GM21447 (cell line): ENCODE results near the gene BCL7B.
"Not testable (repeated sequence)": the region's sequence is repeated elsewhere in the genome, so short reads cannot be mapped to it uniquely, and the experiment has no call there.

Experiments used
- ATAC-seq: cut with Tn5 transposase; IDR thresholded peaks from one replicate; pipeline ENCODE4 v1.9.1; 2021; ENCODE audit not compliant: unreplicated experiment

The BCL7B gene

DNA sequence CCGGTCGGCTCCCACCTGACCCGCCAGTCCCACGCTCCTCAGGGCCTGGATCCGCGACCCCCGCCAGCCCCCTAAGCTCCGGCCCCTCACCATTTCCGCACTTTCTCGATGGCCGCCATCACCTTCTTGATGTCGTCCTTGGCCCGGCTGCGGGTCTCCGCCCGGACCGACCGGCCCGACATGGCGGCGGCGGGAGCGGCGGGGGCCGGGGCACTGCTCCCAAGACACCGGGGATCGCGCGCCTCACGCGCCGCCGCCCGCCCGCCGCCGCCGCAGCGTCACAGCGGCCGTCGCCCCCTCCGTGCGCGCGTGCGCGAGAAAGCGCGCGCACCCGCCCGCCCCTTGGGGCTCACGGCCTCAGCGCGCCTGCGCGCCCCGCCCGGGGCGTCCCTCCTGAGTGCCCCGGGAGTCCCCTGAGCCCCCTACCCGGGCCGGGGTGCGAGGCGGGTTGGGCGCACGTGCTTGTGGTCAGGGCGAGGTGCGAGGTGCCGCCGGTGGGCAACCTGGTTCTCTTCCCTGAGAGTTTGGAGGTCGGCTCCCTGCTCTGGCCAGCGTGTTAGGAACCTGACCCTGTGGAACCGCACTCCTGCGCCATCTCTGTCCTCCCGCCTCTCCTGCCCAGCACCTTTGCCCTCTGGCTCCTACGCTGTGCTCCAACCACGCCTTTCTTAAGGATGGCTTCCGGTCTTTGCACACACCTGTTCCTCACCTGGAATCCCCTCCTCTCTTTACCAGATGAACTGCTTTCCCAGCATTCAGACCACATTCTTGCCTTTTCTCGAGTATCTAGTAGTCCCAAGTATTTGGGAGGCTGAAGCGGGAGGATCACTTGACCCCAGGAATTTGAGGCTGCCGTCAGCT, at the start of gene BCL7B:
BCL7B (minus strand) TSS at position 294 of the 861 bp plus-strand sequence; CDS start at position 182, 112 bp downstream.
- ATAC-seq: peak; percentile 39

DNA sequence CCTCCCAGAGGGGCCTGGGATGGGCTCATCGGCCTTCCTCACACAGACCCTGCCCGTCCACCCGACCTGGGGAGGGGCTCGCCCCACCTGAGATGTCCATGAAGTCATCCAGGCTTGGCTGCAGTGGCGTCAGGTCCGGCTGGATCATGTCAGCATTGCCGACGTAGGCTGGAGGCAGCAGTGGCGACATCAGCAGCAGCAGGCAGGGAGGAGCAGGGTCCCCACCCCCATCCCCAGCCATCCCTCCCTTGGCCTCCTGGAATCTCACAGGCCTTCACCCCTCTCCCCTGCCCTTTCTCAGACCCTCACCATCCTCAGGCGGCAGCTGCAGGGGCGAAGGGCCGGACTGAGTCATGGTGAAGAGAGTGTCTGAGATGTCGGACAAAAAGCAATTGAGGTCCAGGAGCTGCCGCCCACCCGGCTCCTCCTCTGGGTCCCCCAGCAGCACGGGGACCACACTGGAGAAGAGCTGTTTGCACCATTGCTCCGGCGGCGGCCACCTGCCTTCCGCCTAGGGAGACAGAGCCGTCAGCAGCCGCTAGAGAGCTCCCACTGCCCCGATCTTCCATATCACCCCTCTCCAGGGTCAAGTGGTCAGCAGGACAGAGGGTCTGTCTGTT, 48.2 kb upstream of the BCL7B start:
- ATAC-seq: no peak

DNA sequence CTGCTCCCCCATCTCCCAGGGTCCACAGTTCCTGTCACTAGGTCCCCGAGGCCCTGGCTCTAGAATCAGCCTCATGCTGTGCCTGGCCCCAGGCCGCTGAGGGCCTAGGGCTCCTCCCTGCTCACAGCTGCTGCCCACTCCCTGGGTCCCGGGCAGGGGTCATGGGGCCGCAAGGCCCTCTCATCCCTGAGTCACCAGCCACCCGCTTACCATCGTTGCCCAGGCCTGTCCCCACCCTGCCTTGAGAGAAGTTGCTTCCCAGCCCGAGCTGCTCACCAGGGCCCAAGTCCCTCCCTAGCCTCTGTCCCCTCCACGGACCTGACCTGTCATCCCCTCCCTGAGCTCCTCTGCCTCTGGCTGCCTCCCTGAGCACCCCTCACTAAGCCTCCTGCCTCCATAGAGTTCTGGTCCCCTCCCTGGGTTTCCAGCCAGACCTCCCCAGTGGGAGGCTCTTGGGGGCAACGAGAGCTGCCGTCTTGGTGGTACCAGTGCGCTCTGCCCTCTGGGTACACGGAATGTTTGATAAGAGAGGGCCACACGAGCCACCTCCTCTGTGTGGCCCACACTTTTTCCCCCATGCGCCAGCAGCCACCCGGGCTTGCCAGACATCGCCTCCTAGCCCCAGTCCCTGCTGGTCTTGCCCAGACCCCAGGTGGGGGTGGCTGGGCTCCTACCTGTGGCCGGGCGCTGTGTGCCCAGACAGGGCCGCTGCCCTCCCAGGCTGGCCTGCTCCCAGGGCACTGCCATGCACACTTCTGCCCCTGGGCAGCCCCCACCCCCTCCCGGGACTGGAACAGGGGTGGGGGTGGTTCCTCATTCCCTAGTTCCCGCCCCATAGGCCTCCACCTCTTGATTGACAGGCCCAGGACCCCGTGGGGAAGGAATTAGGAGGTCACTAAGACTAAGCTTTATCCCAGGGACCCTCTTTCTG, 45.5 kb upstream of the BCL7B start:
- ATAC-seq: no peak

DNA sequence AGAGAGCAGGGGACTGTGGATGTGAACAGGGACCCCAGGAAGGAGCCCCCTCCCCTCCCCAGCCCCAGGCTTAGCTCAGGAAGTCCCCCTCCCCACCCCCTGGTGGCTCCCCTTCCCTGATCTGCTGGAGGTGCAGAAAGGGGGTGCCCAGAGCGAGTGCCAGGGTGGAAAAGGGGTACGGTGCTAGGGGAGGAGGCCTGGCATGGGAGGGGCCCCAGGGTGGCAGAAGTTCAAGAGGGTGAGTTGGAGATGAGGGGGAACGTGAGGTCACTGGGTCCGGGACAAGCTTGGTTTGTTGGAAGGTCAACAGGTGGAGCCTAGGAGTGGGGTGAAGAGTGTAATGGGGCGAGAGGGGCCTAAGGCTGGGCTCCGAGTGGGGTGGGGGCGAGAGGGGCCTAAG, 42.4 kb upstream of the BCL7B start:
- no peak for ATAC-seq

DNA sequence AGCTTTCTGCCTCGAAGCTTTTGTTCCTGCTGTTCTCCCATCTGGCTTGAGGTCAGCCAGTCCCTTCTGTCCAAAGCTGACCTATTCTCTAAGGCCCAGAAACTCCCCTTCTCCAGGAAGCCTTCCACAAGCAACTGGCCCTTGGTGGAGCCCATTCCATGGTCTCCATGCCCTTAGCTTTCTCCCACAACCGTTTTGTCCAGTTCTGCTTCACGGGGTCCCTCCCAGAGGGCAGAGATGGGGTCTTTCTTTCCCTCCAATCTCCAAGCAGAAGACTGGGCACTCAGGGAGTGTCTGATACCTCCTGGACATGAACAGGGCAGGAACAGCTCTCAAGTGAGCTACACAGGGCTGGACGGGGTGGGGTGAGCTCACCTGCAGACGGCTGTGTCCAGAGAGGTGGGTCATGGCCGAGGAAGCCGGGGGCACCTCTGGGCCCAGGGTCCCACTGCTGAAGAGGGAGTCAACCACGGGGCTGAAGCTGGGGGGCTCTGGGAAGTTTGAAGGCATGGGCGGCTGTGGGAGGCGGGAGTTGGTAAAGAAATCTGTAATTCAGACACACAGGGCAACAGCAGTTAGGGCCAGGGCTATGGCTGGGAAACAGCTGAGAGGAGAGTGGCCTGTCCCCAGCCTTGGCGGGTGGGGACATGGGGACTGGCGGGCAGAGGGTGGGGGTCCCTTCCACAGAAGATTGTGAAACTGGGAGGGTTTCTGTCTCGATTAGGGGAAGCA, 41.8 kb upstream of the BCL7B start:
- no peak for ATAC-seq

DNA sequence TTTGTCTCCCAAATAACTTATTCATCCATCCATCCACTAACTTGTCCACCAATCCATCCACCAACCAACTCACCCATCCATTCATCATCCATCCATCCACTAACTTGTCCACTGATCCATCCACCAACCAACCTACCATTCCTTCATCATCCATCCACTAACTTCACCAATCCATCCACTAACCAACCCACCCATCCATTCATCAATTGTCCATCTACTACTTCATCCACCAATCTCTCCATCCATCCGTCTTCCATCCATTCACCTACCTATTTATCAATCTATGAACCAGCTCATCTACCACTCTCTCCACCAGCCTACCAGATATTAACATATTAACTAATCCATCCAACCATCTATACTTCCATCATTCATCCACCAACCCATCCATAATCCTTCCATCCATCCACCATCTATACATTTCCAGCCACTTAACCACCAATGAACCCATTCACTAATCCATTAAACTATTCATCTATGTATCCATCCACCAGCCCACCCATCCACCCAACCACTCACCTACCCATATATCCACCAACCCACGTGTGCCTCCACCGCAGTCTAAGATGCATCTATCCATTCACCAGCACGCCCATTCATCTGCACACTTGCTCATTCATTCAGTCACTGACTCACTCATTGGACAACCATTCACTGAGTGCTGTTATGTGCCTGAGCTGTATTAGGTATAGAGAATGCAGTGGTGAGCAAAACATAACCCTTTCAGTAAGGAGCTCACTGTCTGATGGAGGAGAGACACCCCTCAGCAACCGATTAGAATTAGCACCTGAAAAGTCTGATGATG, 40.7 kb upstream of the BCL7B start:
- no peak for ATAC-seq

DNA sequence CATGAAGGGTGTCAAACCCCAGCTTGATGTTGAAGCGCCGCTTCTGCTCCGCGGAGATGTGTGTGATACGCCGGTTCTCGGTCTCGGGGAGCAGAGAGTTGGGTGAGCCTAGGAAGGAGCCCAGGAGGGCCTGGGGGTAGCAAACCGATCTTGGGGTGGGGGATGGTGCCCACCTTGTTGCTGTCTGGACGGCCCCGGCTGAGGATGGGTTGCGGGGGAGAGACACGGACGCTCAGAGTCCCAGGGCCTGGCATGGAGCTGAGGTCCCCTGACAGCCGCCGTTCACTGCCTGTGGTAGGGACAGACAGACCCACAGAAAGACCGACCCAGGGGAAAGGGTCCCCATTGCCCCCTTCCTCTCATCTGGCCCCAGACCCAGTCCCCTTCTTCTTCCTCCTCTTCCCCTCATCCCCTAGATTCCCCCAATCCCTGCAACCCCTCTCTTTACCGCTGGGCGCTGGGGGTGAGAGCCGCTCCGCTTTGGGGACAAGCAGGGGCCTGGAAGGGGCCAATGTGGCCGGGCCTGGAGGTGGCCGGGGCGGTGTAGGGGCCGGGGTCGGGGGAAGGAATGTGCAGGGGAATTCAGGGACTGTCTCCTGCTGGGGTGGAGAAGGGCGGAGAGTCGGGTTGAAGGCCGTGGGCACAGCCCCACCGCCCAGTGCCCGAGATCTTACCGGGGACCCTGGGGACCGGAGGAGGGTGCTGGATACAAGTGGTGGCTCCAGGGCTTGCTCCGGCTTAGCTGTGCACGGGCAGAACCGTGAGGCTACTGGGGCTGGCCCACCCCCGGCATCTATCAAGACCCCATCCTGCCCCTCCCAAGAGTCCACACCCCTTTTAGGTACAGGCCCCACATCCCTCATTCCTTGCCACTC, 38.9 kb upstream of the BCL7B start:
- no peak for ATAC-seq

DNA sequence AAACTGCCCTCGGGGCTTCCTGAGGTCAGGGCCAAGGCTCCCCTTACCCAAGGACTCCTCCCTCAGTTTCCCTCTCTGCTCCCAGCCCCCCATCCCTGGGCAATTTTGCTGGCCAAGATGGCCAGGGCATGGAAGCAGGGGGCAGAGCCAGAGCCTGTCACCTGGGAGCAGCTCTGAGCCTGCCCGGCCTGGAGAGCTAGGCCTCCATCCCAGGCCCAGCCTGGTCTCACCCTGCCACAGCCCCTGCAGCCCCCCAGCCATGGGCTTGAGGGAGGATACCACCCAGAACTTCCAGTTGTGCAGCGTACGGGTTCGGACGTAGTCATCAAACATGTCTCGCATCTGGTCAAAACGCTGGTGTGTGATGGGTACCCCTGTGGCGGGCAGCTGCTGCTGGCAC, 37.9 kb upstream of the BCL7B start:
- no peak for ATAC-seq

DNA sequence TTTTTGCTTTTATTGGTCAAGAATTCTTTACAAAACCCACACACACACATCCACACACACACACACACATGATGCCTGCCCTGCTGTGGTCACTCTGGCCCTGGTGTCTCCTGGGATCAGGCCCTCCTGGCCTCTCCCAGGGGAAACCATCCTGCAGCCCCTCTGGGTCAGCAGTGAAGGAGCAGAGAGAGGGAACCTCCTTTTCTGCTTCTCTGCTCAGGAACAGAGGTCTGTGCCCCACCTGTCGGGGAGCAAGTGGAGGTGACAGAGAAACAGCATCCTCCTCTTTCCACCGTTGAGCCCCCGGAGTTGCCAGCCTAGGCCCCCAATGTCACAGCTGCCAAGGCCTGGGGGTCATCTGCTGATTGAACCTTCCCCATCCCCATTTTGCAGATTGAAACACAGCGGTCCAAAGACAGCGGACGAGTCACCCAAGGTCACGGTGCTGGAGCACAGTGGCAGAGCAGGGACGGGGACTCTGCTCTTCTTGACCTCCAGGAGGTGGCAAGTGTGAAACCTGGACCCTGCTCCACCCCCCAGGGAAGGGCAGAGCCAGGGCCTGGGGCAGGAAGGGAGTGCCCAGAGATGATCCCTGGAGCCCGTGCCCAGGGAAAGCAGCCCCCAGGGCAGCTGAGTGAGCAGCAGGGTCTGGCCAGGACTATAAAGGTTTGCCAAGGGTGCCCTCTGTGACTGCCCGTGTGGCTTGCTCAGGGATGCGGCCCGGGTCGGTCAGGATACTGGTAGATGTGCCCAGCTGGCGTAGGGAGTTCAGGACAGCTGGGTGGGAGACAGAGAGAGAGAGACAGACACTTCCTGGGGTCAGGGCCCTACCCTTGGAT, 35.9 kb upstream of the BCL7B start:
- ATAC-seq: no peak

DNA sequence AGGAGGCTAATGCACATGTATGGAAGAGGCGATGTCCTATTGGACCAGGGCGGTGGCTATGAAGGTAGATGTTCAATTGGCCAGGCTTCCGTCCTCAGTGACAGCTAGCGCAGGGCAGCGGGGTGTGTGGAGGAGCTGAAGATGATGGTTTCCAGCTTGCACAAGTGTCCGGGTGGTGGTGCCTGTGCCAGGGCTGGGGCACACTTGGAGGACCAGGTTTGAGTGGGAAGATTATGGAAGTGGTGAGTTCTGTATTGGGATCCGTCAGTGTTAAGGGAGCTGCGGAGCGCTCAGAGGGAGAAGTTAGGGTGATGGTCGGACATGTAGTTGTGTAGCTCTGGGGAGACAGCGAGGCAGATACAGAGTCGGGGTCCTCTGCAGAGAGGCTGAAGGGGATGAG, 29.4 kb upstream of the BCL7B start:
- ATAC-seq: no peak

DNA sequence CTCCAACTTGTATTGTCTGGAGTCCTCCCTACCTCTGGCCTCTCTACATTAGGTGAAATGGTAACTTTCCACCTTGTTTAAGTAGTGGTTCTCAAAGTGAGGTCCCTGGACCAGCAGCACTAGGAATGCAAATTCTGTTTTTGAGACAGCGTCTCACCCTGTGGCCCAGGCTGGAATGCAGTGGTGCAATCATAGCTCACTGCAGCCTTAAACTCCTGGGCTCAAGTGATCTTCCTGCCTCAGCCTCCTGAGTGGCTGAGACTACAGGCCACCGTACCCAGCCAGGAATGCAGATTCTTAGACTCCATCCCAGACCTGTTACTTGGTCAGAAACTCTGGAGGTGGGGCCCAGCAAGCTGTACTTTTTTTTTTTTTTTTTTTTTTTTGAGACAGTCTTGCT, 27.7 kb upstream of the BCL7B start:
- no peak for ATAC-seq

DNA sequence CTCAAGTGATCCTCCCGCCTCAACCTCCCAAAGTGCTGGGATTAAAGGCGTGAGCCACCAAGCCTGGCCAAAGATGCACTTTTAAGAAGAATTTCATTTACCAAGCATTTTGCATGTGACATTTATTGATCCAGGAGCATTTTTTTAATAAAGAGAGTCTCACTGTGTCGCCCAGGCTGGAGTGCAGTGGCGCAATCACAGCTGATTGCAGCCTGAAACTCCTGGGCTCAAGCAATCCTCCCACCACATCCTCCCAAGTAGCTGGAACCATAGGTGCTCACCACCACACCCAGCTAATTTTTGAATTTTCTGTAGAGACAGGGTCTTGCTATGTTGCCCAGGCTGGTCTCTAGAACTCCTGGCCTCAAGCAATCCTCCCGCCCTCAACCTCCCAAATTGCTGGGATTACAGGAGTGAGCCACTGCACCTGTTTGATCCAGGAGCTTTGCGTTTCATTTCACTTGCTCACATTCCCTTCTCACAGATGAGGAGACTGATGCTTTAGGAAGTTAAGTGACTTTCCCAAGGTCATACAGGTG, 25.2 kb upstream of the BCL7B start:
- ATAC-seq: no peak

DNA sequence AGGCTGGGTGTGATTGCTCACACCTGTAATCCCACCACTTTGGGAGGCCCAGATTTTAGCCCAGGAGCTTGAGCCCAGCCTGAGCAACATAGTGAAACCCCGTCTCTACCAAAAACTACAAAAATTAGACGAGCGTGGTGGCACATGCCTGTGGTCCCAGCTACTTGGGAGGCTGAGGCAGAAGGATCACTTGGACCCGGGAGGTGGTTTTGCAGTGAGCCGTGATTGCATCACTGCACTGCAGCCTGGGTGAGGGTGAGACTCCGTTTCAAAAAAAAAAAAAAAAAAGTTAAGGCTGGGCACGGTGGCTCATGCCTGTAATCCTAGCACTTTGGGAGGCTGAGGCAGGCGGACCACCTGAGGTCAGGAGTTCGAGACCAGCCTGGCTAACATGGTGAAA, 23.5 kb upstream of the BCL7B start:
- not testable (repeated sequence) for ATAC-seq

DNA sequence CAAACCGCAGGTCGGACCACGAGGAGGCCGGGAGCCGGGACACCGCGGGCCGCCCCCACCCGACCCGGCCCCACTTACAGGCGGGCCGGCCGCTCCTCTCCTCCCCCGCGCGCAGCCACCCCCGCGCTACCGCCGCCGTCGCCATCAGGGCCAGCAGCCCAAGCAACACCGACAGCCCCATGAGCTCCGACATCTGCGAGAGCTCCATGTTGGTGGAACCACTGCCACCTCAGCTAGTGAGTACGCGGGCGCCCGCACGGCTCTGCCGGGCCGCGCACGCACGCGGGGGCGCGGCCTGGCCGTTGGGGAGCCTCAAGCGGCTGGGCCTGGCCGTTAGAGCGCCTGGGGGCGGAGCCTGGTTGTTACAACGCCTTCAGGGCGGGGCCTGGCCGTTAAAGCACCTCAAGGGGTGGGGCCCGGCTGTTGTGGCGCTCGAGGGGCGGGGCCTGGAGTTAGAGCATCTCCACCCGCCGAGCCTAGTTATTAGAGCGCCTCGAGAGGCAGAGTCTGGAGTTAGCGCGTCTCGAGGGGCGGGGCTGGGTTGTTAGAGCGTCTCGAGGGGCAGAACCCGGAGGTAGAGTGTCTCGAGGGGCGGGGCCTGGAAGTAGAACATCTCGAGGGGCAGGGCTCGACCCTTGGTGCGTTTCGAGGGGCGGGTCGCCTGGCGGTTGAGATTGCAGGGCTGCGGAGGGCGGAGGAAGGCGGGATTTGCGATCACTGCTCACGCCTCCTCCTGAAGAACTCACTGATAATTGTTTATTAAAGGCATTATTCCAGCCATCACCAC, 21.0 kb upstream of the BCL7B start, which contains the start of gene TBL2:
TBL2 (minus strand) TSS at position 238 of the 787 bp plus-strand sequence; CDS start at position 208, 30 bp downstream.
- ATAC-seq: peak; percentile 87

DNA sequence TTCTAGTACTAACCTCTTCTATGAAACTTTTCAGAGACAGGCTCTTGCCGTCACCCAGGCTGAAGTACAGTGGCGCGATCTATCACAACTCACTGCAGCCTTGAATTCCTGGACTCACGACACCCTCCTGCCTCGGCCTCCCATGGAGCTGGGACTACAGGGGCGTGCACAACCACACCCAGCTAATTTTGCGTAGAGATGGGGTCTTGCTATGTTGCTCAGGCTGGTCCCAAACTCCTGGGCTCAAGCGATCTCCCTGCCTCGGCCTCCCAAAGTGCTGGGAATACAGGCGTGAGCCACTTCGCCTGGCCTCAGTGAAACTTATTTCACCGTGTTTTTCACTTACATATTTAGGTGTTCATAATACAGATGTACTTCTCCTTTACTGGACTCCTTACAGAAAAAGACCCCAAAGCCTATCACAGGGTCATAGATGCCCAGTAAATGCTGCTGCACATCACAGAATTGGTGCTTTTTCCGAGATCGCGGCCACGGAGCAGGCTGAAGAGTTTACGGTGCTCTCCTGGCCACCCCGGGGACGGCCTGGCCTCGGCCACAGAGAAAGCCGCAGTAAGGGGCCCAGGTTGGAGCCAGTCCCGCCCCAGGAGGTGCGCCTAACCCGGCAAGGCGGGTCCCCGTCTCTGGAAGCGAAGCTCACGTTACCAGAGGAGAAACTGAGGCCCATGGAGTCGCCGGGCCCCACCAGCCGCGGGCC, 20.3 kb upstream of the BCL7B start:
- peak; percentile 10 for ATAC-seq

DNA sequence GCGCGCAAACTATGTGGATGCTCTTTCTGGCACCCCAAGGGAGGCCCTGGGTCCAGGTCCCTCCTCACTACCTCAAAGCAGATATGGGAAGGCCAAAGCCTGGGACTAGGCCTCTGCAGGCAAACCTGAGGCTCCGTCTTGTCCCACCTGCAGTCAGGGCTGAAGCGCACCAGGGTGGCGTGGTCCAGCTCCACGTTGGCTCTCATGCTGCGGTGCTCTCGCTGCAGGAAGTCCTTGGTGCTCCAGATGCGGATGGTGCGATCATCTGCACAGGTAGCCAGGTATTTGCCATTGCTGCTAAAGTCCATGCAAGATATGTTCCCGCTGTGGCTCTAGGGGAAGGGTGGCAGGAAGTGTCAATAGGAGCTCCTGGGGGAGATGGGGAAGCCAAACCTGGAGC, 16.3 kb upstream of the BCL7B start:
- ATAC-seq: no peak
